Measurements from ENCODE around the gene ZNF148. TPM values are rescaled to one million over a fixed set of nuclear protein-coding genes. Genes with fewer than 3 reads are reported as not detected.
A peak's percentile ranks its signal among the peaks of the same experiment; 100 is the strongest.

The ZNF148 gene
- total RNA-seq, 2 experiments from 2014 or later: 30.9 to 34.0 TPM

- Histone ChIP-seq H3K36me3 (ENCODE audit: insufficient read depth, low read length) (peaks cover 25% of the 10 kb centered on the region), H3K9me3 (ENCODE audit: control insufficient read depth in 1 of 2, insufficient read depth in 1 of 2, low read length in 2 of 2) (peaks cover 4 to 11% of the 10 kb centered on the region in 2 experiments), H3K27me3 (ENCODE audit: control insufficient read depth in 1 of 2, insufficient read depth in 2 of 2, low read length in 2 of 2) (no peaks in the 10 kb centered on the region), H3K4me3 (ENCODE audit: low read length) (no peak overlapping the region), H3K27ac (ENCODE audit: low read depth in 1 of 2, low read length in 2 of 2) (no peak overlapping the region), H3K4me1 (ENCODE audit: insufficient read depth, low read length) (no peaks in the 10 kb centered on the region)
- ATAC-seq (ENCODE audit: poor library complexity): no peak
- POLR2A ChIA-PET: no interaction called here
- peaks cover 2% of the 10 kb centered on the region for H3K9me3 Mint-ChIP-seq
- CTCF ChIA-PET: no interaction called here
- peaks cover 11% of the 10 kb centered on the region for H3K4me1 Mint-ChIP-seq (ENCODE audit: low read depth)
- DNase-seq: no peak
- no peak overlapping the region for H3K27ac Mint-ChIP-seq
- no peaks in the 10 kb centered on the region for H3K27me3 Mint-ChIP-seq
- intact Hi-C loops (cut with DNase I, micrococcal nuclease): no loop called here
- peaks cover 67% of the 10 kb centered on the region for H3K36me3 Mint-ChIP-seq (ENCODE audit: low read depth)
- TF ChIP-seq, protein P1, sequence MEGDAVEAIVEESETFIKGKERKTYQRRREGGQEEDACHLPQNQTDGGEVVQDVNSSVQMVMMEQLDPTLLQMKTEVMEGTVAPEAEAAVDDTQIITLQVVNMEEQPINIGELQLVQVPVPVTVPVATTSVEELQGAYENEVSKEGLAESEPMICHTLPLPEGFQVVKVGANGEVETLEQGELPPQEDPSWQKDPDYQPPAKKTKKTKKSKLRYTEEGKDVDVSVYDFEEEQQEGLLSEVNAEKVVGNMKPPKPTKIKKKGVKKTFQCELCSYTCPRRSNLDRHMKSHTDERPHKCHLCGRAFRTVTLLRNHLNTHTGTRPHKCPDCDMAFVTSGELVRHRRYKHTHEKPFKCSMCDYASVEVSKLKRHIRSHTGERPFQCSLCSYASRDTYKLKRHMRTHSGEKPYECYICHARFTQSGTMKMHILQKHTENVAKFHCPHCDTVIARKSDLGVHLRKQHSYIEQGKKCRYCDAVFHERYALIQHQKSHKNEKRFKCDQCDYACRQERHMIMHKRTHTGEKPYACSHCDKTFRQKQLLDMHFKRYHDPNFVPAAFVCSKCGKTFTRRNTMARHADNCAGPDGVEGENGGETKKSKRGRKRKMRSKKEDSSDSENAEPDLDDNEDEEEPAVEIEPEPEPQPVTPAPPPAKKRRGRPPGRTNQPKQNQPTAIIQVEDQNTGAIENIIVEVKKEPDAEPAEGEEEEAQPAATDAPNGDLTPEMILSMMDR (IDR thresholded peaks at IDR 0.05): no peak
- H3K4me3 Mint-ChIP-seq: no peak overlapping the region
These were observed 53.0 kb downstream of the ZNF148 start for GRCh38 chr3:125322166-125322565.

DNA sequence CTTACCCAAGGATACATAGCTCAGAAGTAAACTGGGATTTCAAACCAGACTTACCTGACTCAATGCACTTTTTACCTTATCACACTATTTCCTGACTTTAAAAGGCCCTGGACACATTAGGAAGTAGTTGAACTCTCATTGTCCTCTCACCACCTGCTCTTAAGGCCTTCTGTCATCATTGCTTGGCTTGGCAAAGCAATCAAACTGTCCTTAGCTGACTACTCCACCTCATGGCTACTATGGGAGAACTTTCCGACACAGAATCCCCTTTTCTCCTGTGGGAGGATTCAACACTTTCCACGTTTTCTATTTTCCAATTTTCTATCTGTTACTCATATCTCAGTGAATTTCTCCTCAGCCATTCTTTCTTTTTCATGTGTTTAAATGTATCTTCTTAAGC lies 55.4 kb downstream of the ZNF148 start:
- Histone ChIP-seq H3K27me3 (ENCODE audit: control insufficient read depth in 1 of 2, insufficient read depth in 2 of 2, low read length in 2 of 2) (no peaks in the 10 kb centered on the region), H3K9me3 (ENCODE audit: control insufficient read depth in 1 of 2, insufficient read depth in 1 of 2, low read length in 2 of 2) (no peaks in the 10 kb centered on the region), H3K4me3 (ENCODE audit: low read length) (no peak overlapping the region), H3K27ac (ENCODE audit: low read depth in 1 of 2, low read length in 2 of 2) (no peak overlapping the region), H3K4me1 (ENCODE audit: insufficient read depth, low read length) (no peaks in the 10 kb centered on the region), H3K36me3 (ENCODE audit: insufficient read depth, low read length) (peaks cover 11% of the 10 kb centered on the region)
- POLR2A ChIA-PET: no interaction called here
- Mint-ChIP-seq H3K27me3 (no peaks in the 10 kb centered on the region), H3K27ac (peak overlapping the region; percentile 57), H3K9me3 (no peaks in the 10 kb centered on the region), H3K36me3 (ENCODE audit: low read depth) (peaks cover 61% of the 10 kb centered on the region), H3K4me1 (ENCODE audit: low read depth) (peaks cover 7% of the 10 kb centered on the region), H3K4me3 (no peak overlapping the region)
- DNase-seq: no peak
- TF ChIP-seq, protein P1 (IDR thresholded peaks at IDR 0.05): no peak
- CTCF ChIA-PET: no interaction called here
- intact Hi-C loops (cut with DNase I, micrococcal nuclease): no loop called here
- no peak for ATAC-seq (ENCODE audit: poor library complexity)

GRCh38 chr3:125318871-125319270 lies 56.3 kb downstream of the ZNF148 start:
- Histone ChIP-seq H3K4me3 (ENCODE audit: low read length) (no peak overlapping the region), H3K27ac (ENCODE audit: low read depth in 1 of 2, low read length in 2 of 2) (no peak overlapping the region), H3K36me3 (ENCODE audit: insufficient read depth, low read length) (peaks cover 11% of the 10 kb centered on the region), H3K4me1 (ENCODE audit: insufficient read depth, low read length) (no peaks in the 10 kb centered on the region), H3K27me3 (ENCODE audit: control insufficient read depth in 1 of 2, insufficient read depth in 2 of 2, low read length in 2 of 2) (no peaks in the 10 kb centered on the region), H3K9me3 (ENCODE audit: control insufficient read depth in 1 of 2, insufficient read depth in 1 of 2, low read length in 2 of 2) (no peaks in the 10 kb centered on the region)
- H3K4me3 Mint-ChIP-seq: no peak overlapping the region
- peaks cover 7% of the 10 kb centered on the region for H3K4me1 Mint-ChIP-seq (ENCODE audit: low read depth)
- intact Hi-C loops (cut with DNase I, micrococcal nuclease): no loop called here
- no peak for ATAC-seq (ENCODE audit: poor library complexity)
- no peaks in the 10 kb centered on the region for H3K27me3 Mint-ChIP-seq
- TF ChIP-seq, protein P1 (IDR thresholded peaks at IDR 0.05): no peak
- POLR2A ChIA-PET: no interaction called here
- H3K9me3 Mint-ChIP-seq: no peaks in the 10 kb centered on the region
- H3K36me3 Mint-ChIP-seq (ENCODE audit: low read depth): peaks cover 59% of the 10 kb centered on the region
- DNase-seq: no peak
- no peak overlapping the region for H3K27ac Mint-ChIP-seq
- CTCF ChIA-PET: interaction anchor here (1.3 kb wide), 1 partner anchor 9 kb away, joined by 4 read pairs; no protein-coding TSS in a partner anchor

All from CD4-positive, alpha-beta T cell (primary cell).